HepG2 (cell line): ENCODE data around the gene SLC35F4. TPM values are rescaled to one million over a fixed set of nuclear protein-coding genes. Genes with fewer than 3 reads are reported as not detected.

ENCODE experiments used
- ATAC-seq: fragments of 200-7000 bp; cut with Tn5 transposase; 3 replicates; pipeline ENCODE4 v1.9.1; 2020; ENCODE audit warnings: mild to moderate bottlenecking, moderate library complexity
- BruUV-seq: library from RNA; stranded (reverse); fragments of 400-500 nt; replicated peaks from 2 replicates; lab custom pipeline; 2021; lab: Mats Ljungman, UMichigan
- CTCF ChIA-PET: fragments of 300-600 bp; formaldehyde crosslinking; extraction: SDS; loops from one replicate; lab custom pipeline; 2021; ENCODE audit warnings: low total read pairs, inconsistent platforms, low intra/inter-chr PET ratio; lab: Yijun Ruan, JAX
- POLR2A ChIA-PET: fragments of 350-600 bp; sonication (Branson Sonifier 250); formaldehyde crosslinking; loops from one replicate; lab custom pipeline; 2020; ENCODE audit warnings: antibody characterized with exemption, inconsistent platforms; lab: Yijun Ruan, JAX
- DNase-seq: peaks from one replicate; pipeline ENCODE4 v3.0.0-alpha.2; 2015; ENCODE audit warnings: low spot score
- FAIRE-seq: peaks from 3 replicates; lab custom pipeline; 2011; peaks lifted over from hg19 to GRCh38; lab: Jason Lieb, UNC
- H2AFZ ChIP-seq: one replicate; pipeline ENCODE4 v1.6.1; 2011; ENCODE audit warnings: low read length, inconsistent platforms
- H3K27ac ChIP-seq: fragments of 300-600 bp; 3 replicates; pipeline ENCODE4 v1.8.0; 2011; ENCODE audit warnings: mixed run types, mild to moderate bottlenecking, mixed read lengths, low read length, inconsistent platforms; ENCODE audit not compliant: insufficient read depth; ENCODE audit errors: extremely low read length
- H3K27me3 ChIP-seq, 2 experiments: fragments of 200-600 bp in 1 of 2; 2 replicates in 1 of 2; 3 replicates in 1 of 2; pipeline versions ENCODE4 v1.6.0 to v1.8.0; 2011; ENCODE audit warnings: low read length in 2 of 2, mild to moderate bottlenecking in 2 of 2, moderate library complexity in 2 of 2, inconsistent platforms in 1 of 2; ENCODE audit not compliant: insufficient read depth in 2 of 2, control insufficient read depth in 1 of 2
- H3K36me3 ChIP-seq, 2 experiments: fragments of 200-600 bp in 1 of 2; replicated peaks in 1 of 2; 2 replicates in 1 of 2; 3 replicates in 1 of 2; pipeline versions ENCODE4 v1.5.1 to v1.8.0; 2011; ENCODE audit warnings: low read length in 2 of 2, inconsistent platforms in 1 of 2; ENCODE audit not compliant: insufficient read depth in 2 of 2, control insufficient read depth in 1 of 2
- H3K4me1 ChIP-seq: 2 replicates; pipeline ENCODE4 v1.5.1; 2012; ENCODE audit warnings: low read length, inconsistent platforms; ENCODE audit not compliant: insufficient read depth
- H3K4me2 ChIP-seq: 2 replicates; pipeline ENCODE4 v1.6.0; 2011; ENCODE audit warnings: low read depth, low read length, inconsistent platforms
- H3K4me3 ChIP-seq, 3 experiments: fragments of 200-600 bp in 1 of 3; sonication (generic), shearing (Covaris generic) in 1 of 3; replicated peaks in 1 of 3; 2 replicates each; pipeline ENCODE4 v1.5.1; 2011 to 2016; ENCODE audit warnings: low read length in 3 of 3, inconsistent platforms in 2 of 3, low read depth in 2 of 3, mild to moderate bottlenecking in 2 of 3, control low read depth in 1 of 3, mixed read lengths in 1 of 3; ENCODE audit not compliant: insufficient read depth in 1 of 3
- H3K79me2 ChIP-seq: one replicate; pipeline ENCODE4 v1.6.1; 2011; ENCODE audit warnings: low read length, inconsistent platforms; ENCODE audit not compliant: insufficient read depth
- H3K9ac ChIP-seq: 2 replicates; pipeline ENCODE4 v1.6.0; 2011; ENCODE audit warnings: mild to moderate bottlenecking, low read depth, low read length, inconsistent platforms; ENCODE audit not compliant: insufficient read depth
- H3K9me3 ChIP-seq: 2 replicates; pipeline ENCODE4 v1.5.1; 2012; ENCODE audit warnings: mild to moderate bottlenecking, low read length
- H4K20me1 ChIP-seq: 2 replicates; pipeline ENCODE4 v1.6.0; 2011; ENCODE audit warnings: inconsistent platforms, mild to moderate bottlenecking, low read length, moderate library complexity; ENCODE audit not compliant: insufficient read depth
- GFI1 ChIP-seq: sonication (generic); formaldehyde crosslinking; IDR thresholded peaks from 2 replicates; pipeline ENCODE4 v1.5.0; 2020; ENCODE audit warnings: missing genetic modification reagents, mild to moderate bottlenecking, borderline replicate concordance
- GTF2F1 ChIP-seq: fragments of 150-350 bp; IDR thresholded peaks from 2 replicates; pipeline ENCODE4 v1.6.1; 2014; ENCODE audit warnings: low read length
- HNRNPL ChIP-seq: fragments of 200-400 bp; formaldehyde crosslinking; IDR thresholded peaks from 2 replicates; pipeline ENCODE4 v1.6.1; 2017; ENCODE audit warnings: mild to moderate bottlenecking, low read depth, low read length
- ISL2 ChIP-seq: sonication (generic); formaldehyde crosslinking; IDR thresholded peaks from 2 replicates; pipeline ENCODE4 v1.5.0; 2020; ENCODE audit warnings: missing genetic modification reagents
- MIXL1 ChIP-seq: IDR thresholded peaks from 2 replicates; pipeline ENCODE4 v1.6.1; 2016
- NPAS2 ChIP-seq: sonication (generic); formaldehyde crosslinking; IDR thresholded peaks from 2 replicates; pipeline ENCODE4 v1.8.0; 2022; ENCODE audit warnings: mild to moderate bottlenecking, missing genetic modification reagents, borderline replicate concordance
- TGIF2 ChIP-seq: IDR thresholded peaks from 2 replicates; pipeline ENCODE4 v1.6.1; 2016; ENCODE audit warnings: control low read depth, missing compliant biosample characterization
- TOE1 ChIP-seq: sonication (generic); formaldehyde crosslinking; IDR thresholded peaks from 2 replicates; pipeline ENCODE4 v1.4.0; 2020; ENCODE audit warnings: mild to moderate bottlenecking, missing genetic modification reagents
- XRCC5 ChIP-seq: fragments of 200-400 bp; formaldehyde crosslinking; optimal IDR thresholded peaks from 2 replicates; pipeline ENCODE3; 2017; ENCODE audit warnings: mild to moderate bottlenecking, low read length
- ZNF329 ChIP-seq: sonication (generic); formaldehyde crosslinking; IDR thresholded peaks from 2 replicates; pipeline ENCODE4 v1.9.0; 2021; ENCODE audit warnings: low read depth, mild to moderate bottlenecking, missing genetic modification reagents
- ZNF558 ChIP-seq: sonication (generic); formaldehyde crosslinking; IDR thresholded peaks from 2 replicates; pipeline ENCODE4 v1.9.0; 2022; ENCODE audit warnings: mild to moderate bottlenecking, missing genetic modification reagents, borderline replicate concordance
- ZNF83 ChIP-seq: sonication (generic); formaldehyde crosslinking; IDR thresholded peaks from 2 replicates; pipeline ENCODE4 v1.4.0; 2020; ENCODE audit warnings: missing genetic modification reagents, mild to moderate bottlenecking, borderline replicate concordance
- WGBS: methylation state at CpG from one replicate; pipeline ENCODE4 v1.1.6; 2017; ENCODE audit warnings: low lambda C conversion rate; 5-methylcytosine and 5-hydroxymethylcytosine counted together
- in situ Hi-C: cut with HindIII; loops from 2 replicates; pipeline ENCODE4 v1.10.0; 2017; ENCODE audit warnings: low pct_unique_long_range_greater_than_20kb; ENCODE audit not compliant: extremely low pct_ligation_motif_present
- intact Hi-C: fragments of 100-400 bp; cut with micrococcal nuclease; formaldehyde crosslinking; loops from one replicate; pipeline ENCODE4 v1.10.0; 2022; ENCODE audit not compliant: unreplicated experiment
- polyA plus RNA-seq, 8 experiments: library from polyadenylated mRNA; depleted of rRNA in 3 of 8; stranded (reverse) in 7 of 8; unstranded in 1 of 8; fragments of >200 nt; fragmentation: Illumina TruSeq in 4 of 8; extraction: Trizol in 4 of 8; gene quantifications; 2 replicates each; pipeline versions ENCODE4 v1.2.1 to v1.2.3, GENCODE V29; 2011 to 2016; ENCODE audit warnings: low read depth in 4 of 8, missing spikeins in 1 of 8, mixed read lengths in 1 of 8; ENCODE audit not compliant: insufficient read depth in 1 of 8
- total RNA-seq, 5 experiments: library from RNA; depleted of rRNA; stranded (reverse); fragments of >200 nt; fragmentation: Illumina TruSeq; extraction: Trizol; gene quantifications; 2 replicates each; pipeline ENCODE4 v1.2.3, GENCODE V29; 2016; ENCODE audit warnings: low read depth in 1 of 5
- TF ChIP-seq, protein P1 (sequence below): sonication (generic); formaldehyde crosslinking; IDR thresholded peaks from 2 replicates; pipeline ENCODE4 v1.5.0; 2020; ENCODE audit warnings: missing genetic modification reagents
- TF ChIP-seq, protein P2 (sequence below): sonication (generic); formaldehyde crosslinking; IDR thresholded peaks from 2 replicates; pipeline ENCODE4 v1.4.0; 2020; ENCODE audit warnings: mild to moderate bottlenecking, missing genetic modification reagents, borderline replicate concordance
- TF ChIP-seq, protein P3 (sequence below): sonication (generic); formaldehyde crosslinking; IDR thresholded peaks from 2 replicates; pipeline ENCODE4 v1.8.1; 2023; ENCODE audit warnings: missing genetic modification reagents, mild to moderate bottlenecking, borderline replicate concordance
- TF ChIP-seq, protein P4 (sequence below): sonication (generic); formaldehyde crosslinking; IDR thresholded peaks from 2 replicates; pipeline ENCODE4 v1.5.0; 2020; ENCODE audit warnings: missing genetic modification reagents
- TF ChIP-seq, protein P5 (sequence below): sonication (generic); formaldehyde crosslinking; IDR thresholded peaks from 2 replicates; pipeline ENCODE4 v1.4.0; 2020; ENCODE audit warnings: mild to moderate bottlenecking, missing genetic modification reagents

Gene SLC35F4
- total and polyA plus RNA-seq, 2 of the 13 experiments (the other 11 are each of a cell fraction or from before 2014, with no cell fraction given): not detected

DNA sequence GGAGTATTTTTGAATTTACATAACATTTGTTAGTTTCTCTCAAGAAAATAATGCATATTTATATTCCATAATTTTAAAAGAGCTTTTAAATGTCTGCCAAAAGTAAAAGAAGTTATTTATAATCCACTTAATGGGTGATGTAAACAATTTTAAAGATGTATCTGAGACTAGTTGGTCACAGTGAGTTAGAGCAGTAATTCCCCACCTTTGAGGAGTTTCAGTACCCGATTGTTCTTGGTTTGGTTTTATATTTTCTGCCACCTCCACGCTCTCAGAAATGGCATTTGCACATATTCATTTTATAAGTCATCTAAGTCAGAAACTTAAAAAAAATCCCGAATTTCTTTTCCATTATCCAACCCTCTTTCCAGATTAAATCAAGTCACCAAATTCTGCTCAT lies 153.2 kb downstream of the SLC35F4 start:
- ATAC-seq (no peak), FAIRE-seq (no peak), DNase-seq (no peak)
- Histone ChIP-seq H2AFZ (no peak overlapping the region), H3K79me2 (no peaks in the 10 kb centered on the region), H3K4me2 (no peak overlapping the region), H3K4me3 (no peak overlapping the region), H3K27ac (no peak overlapping the region), H3K9ac (no peak overlapping the region), H3K4me1 (no peaks in the 10 kb centered on the region), H3K27me3 (no peaks in the 10 kb centered on the region), H4K20me1 (no peaks in the 10 kb centered on the region), H3K36me3 (no peaks in the 10 kb centered on the region), H3K9me3 (peaks cover 29% of the 10 kb centered on the region)
- no TSS peak for BruUV-seq
- ChIA-PET CTCF (no interaction called here), POLR2A (no interaction called here)
- in situ Hi-C loops (no loop called here), intact Hi-C loops (no loop called here)
- WGBS: 0% methylated on average over 3 of the region's 3 CpGs
- TF ChIP-seq ZNF83 (CRISPR knock-in tag) (no peak), TGIF2 (CRISPR knock-in tag) (no peak), TOE1 (no peak), NPAS2 (no peak), GFI1 (CRISPR knock-in tag) (no peak), GTF2F1 (no peak), ISL2 (CRISPR knock-in tag) (no peak), ZNF558 (no peak), ZNF329 (no peak), HNRNPL (no peak), XRCC5 (no peak), MIXL1 (CRISPR knock-in tag) (no peak)
- TF ChIP-seq, protein P1, sequence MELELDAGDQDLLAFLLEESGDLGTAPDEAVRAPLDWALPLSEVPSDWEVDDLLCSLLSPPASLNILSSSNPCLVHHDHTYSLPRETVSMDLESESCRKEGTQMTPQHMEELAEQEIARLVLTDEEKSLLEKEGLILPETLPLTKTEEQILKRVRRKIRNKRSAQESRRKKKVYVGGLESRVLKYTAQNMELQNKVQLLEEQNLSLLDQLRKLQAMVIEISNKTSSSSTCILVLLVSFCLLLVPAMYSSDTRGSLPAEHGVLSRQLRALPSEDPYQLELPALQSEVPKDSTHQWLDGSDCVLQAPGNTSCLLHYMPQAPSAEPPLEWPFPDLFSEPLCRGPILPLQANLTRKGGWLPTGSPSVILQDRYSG (CRISPR knock-in tag): no peak
- TF ChIP-seq, protein P2, sequence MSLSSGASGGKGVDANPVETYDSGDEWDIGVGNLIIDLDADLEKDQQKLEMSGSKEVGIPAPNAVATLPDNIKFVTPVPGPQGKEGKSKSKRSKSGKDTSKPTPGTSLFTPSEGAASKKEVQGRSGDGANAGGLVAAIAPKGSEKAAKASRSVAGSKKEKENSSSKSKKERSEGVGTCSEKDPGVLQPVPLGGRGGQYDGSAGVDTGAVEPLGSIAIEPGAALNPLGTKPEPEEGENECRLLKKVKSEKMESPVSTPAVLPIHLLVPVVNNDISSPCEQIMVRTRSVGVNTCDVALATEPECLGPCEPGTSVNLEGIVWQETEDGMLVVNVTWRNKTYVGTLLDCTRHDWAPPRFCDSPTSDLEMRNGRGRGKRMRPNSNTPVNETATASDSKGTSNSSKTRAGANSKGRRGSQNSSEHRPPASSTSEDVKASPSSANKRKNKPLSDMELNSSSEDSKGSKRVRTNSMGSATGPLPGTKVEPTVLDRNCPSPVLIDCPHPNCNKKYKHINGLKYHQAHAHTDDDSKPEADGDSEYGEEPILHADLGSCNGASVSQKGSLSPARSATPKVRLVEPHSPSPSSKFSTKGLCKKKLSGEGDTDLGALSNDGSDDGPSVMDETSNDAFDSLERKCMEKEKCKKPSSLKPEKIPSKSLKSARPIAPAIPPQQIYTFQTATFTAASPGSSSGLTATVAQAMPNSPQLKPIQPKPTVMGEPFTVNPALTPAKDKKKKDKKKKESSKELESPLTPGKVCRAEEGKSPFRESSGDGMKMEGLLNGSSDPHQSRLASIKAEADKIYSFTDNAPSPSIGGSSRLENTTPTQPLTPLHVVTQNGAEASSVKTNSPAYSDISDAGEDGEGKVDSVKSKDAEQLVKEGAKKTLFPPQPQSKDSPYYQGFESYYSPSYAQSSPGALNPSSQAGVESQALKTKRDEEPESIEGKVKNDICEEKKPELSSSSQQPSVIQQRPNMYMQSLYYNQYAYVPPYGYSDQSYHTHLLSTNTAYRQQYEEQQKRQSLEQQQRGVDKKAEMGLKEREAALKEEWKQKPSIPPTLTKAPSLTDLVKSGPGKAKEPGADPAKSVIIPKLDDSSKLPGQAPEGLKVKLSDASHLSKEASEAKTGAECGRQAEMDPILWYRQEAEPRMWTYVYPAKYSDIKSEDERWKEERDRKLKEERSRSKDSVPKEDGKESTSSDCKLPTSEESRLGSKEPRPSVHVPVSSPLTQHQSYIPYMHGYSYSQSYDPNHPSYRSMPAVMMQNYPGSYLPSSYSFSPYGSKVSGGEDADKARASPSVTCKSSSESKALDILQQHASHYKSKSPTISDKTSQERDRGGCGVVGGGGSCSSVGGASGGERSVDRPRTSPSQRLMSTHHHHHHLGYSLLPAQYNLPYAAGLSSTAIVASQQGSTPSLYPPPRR (CRISPR knock-in tag): no peak
- TF ChIP-seq, protein P3, sequence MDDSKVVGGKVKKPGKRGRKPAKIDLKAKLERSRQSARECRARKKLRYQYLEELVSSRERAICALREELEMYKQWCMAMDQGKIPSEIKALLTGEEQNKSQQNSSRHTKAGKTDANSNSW (CRISPR knock-in tag): no peak
- TF ChIP-seq, protein P4, sequence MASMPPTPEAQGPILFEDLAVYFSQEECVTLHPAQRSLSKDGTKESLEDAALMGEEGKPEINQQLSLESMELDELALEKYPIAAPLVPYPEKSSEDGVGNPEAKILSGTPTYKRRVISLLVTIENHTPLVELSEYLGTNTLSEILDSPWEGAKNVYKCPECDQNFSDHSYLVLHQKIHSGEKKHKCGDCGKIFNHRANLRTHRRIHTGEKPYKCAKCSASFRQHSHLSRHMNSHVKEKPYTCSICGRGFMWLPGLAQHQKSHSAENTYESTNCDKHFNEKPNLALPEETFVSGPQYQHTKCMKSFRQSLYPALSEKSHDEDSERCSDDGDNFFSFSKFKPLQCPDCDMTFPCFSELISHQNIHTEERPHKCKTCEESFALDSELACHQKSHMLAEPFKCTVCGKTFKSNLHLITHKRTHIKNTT (CRISPR knock-in tag): no peak
- TF ChIP-seq, protein P5, sequence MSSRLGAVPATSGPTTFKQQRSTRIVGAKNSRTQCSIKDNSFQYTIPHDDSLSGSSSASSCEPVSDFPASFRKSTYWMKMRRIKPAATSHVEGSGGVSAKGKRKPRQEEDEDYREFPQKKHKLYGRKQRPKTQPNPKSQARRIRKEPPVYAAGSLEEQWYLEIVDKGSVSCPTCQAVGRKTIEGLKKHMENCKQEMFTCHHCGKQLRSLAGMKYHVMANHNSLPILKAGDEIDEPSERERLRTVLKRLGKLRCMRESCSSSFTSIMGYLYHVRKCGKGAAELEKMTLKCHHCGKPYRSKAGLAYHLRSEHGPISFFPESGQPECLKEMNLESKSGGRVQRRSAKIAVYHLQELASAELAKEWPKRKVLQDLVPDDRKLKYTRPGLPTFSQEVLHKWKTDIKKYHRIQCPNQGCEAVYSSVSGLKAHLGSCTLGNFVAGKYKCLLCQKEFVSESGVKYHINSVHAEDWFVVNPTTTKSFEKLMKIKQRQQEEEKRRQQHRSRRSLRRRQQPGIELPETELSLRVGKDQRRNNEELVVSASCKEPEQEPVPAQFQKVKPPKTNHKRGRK (CRISPR knock-in tag): no peak
